ENCODE measurements around the gene C10orf90. TPM values are rescaled to one million over a fixed set of nuclear protein-coding genes. Genes with fewer than 3 reads are reported as not detected.

The C10orf90 gene
- total RNA-seq, 2 experiments from 2014 or later: not detected

DNA sequence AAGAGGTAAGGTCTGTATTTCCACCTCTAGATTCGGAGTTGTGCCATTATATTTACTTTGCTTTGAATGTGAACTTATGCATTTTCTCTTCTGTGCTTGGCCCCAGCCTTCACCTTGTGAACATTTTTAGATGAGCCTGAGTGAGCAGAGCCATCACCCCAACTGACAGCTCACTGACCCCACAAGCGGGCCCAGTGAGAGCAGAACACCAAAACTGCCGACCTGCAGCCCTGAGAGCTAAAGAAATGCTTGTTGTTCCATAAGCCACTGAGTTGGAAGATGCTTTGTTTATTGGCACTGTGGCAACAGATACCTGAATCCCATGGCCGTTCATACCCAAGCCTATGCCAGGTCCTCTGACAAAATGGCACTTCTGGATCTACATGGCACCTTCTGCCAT, 37.8 kb downstream of the C10orf90 start:
- CTCF ChIA-PET: no interaction called here

DNA sequence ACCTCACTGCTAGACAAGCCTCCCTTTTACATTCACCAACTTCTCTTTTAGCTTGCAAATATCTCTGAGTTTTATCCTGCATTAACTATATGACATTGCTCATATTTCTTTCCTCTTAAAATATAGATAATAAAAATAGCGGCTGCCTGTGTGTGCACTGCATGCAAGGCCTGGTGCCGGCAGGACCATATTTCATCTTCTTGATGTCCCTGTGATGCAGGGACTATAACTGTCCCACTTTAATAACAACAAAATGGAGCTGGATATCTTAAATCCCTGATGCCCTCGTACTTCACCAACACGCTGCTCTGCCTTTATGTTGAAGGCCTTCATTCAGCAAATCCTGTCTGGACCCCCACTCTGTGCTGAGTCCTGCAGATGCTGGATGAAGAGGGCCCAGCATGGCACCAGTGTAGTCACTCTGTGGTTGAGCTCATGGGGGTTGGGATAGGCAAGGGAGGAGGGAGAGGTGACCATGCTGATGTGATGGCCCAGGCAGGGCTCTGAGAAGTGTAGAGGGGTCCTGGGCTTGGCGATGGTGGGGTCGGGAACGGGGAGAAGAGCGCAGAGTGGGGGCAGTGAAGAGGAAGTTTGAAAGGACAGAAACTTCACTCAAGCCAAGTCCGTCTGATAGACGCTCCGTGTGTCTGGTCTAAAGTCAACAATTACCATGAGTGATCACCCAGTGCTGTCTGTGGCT, 40.4 kb downstream of the C10orf90 start:
- no peaks in the 10 kb centered on the region for H3K9me3 Mint-ChIP-seq
- Histone ChIP-seq H3K36me3 (ENCODE audit: insufficient read depth, low read length) (no peaks in the 10 kb centered on the region), H3K27me3 (ENCODE audit: control insufficient read depth in 1 of 2, insufficient read depth in 2 of 2, low read length in 2 of 2) (no peaks in the 10 kb centered on the region), H3K4me1 (ENCODE audit: insufficient read depth, low read length) (no peaks in the 10 kb centered on the region), H3K4me3 (ENCODE audit: low read length) (no peak overlapping the region), H3K9me3 (ENCODE audit: control insufficient read depth in 1 of 2, insufficient read depth in 1 of 2, low read length in 2 of 2) (peaks cover 0 to 8% of the 10 kb centered on the region in 2 experiments), H3K27ac (ENCODE audit: low read depth in 1 of 2, low read length in 2 of 2) (no peak overlapping the region)
- H3K4me1 Mint-ChIP-seq (ENCODE audit: low read depth): no peaks in the 10 kb centered on the region
- ATAC-seq (ENCODE audit: poor library complexity) (no peak), DNase-seq (no peak)
- no peaks in the 10 kb centered on the region for H3K36me3 Mint-ChIP-seq (ENCODE audit: low read depth)
- ChIA-PET POLR2A (no interaction called here), CTCF (no interaction called here)
- no peak overlapping the region for H3K27ac Mint-ChIP-seq
- TF ChIP-seq, protein P1, sequence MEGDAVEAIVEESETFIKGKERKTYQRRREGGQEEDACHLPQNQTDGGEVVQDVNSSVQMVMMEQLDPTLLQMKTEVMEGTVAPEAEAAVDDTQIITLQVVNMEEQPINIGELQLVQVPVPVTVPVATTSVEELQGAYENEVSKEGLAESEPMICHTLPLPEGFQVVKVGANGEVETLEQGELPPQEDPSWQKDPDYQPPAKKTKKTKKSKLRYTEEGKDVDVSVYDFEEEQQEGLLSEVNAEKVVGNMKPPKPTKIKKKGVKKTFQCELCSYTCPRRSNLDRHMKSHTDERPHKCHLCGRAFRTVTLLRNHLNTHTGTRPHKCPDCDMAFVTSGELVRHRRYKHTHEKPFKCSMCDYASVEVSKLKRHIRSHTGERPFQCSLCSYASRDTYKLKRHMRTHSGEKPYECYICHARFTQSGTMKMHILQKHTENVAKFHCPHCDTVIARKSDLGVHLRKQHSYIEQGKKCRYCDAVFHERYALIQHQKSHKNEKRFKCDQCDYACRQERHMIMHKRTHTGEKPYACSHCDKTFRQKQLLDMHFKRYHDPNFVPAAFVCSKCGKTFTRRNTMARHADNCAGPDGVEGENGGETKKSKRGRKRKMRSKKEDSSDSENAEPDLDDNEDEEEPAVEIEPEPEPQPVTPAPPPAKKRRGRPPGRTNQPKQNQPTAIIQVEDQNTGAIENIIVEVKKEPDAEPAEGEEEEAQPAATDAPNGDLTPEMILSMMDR (IDR thresholded peaks at IDR 0.05): no peak
- intact Hi-C loops (cut with DNase I, micrococcal nuclease): no loop called here
- H3K4me3 Mint-ChIP-seq: no peak overlapping the region
- no peaks in the 10 kb centered on the region for H3K27me3 Mint-ChIP-seq

More for the DNA sequence above, 37.8 kb downstream of the C10orf90 start:
- Histone ChIP-seq H3K4me1 (ENCODE audit: insufficient read depth, low read length) (no peaks in the 10 kb centered on the region), H3K4me3 (ENCODE audit: low read length) (no peak overlapping the region), H3K27me3 (ENCODE audit: control insufficient read depth in 1 of 2, insufficient read depth in 2 of 2, low read length in 2 of 2) (no peaks in the 10 kb centered on the region), H3K9me3 (ENCODE audit: control insufficient read depth in 1 of 2, insufficient read depth in 1 of 2, low read length in 2 of 2) (peaks cover 0 to 4% of the 10 kb centered on the region in 2 experiments), H3K36me3 (ENCODE audit: insufficient read depth, low read length) (no peaks in the 10 kb centered on the region), H3K27ac (ENCODE audit: low read depth in 1 of 2, low read length in 2 of 2) (no peak overlapping the region)
- ATAC-seq (ENCODE audit: poor library complexity): no peak
- Mint-ChIP-seq H3K4me1 (ENCODE audit: low read depth) (no peaks in the 10 kb centered on the region), H3K27ac (no peak overlapping the region), H3K4me3 (no peak overlapping the region), H3K36me3 (ENCODE audit: low read depth) (no peaks in the 10 kb centered on the region), H3K27me3 (no peaks in the 10 kb centered on the region), H3K9me3 (no peaks in the 10 kb centered on the region)
- POLR2A ChIA-PET: no interaction called here
- TF ChIP-seq, protein P1 (IDR thresholded peaks at IDR 0.05): no peak
- intact Hi-C loops (cut with DNase I, micrococcal nuclease): no loop called here
- DNase-seq: no peak

DNA sequence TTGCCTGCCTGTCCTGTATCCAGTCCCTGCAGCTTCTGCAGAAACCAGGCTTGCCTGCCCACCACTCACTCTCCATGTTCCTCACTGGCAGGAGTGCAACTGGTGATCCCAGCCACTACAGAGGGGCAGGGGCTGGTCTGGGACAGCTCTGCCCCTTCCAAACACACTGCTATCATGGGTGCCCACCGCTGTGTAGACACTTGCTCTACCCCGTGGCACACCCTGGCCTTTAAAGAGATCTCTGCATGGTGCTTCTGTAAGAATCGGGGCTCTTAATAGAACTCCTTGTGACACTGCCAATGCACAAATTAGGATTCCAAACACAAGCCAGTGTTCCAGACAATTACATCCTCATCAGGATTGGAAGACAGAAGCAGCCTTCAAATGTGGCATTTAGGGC, 41.7 kb downstream of the C10orf90 start:
- H3K27me3 ChIP-seq (ENCODE audit: control insufficient read depth in 1 of 2, insufficient read depth in 2 of 2, low read length in 2 of 2): no peaks in the 10 kb centered on the region
- ATAC-seq (ENCODE audit: poor library complexity): no peak
- Mint-ChIP-seq H3K36me3 (ENCODE audit: low read depth) (no peaks in the 10 kb centered on the region), H3K4me1 (ENCODE audit: low read depth) (no peaks in the 10 kb centered on the region), H3K9me3 (no peaks in the 10 kb centered on the region), H3K27ac (no peak overlapping the region), H3K27me3 (no peaks in the 10 kb centered on the region), H3K4me3 (no peak overlapping the region)
- no peaks in the 10 kb centered on the region for H3K4me1 ChIP-seq (ENCODE audit: insufficient read depth, low read length)
- H3K27ac ChIP-seq (ENCODE audit: low read depth in 1 of 2, low read length in 2 of 2): no peak overlapping the region
- intact Hi-C loops (cut with DNase I, micrococcal nuclease): no loop called here
- CTCF ChIA-PET: no interaction called here
- peaks cover 0 to 8% of the 10 kb centered on the region in 2 experiments for H3K9me3 ChIP-seq (ENCODE audit: control insufficient read depth in 1 of 2, insufficient read depth in 1 of 2, low read length in 2 of 2)
- no peaks in the 10 kb centered on the region for H3K36me3 ChIP-seq (ENCODE audit: insufficient read depth, low read length)
- POLR2A ChIA-PET: no interaction called here
- TF ChIP-seq, protein P1 (IDR thresholded peaks at IDR 0.05): no peak
- no peak overlapping the region for H3K4me3 ChIP-seq (ENCODE audit: low read length)
- DNase-seq: no peak
